Peyer's patch (tissue), 4 donors: ENCODE results near the gene KLHL40. TPM values are rescaled to one million over a fixed set of nuclear protein-coding genes. Genes with fewer than 3 reads are reported as not detected.

ENCODE experiments used
- DNase-seq, 3 donors: peaks; one replicate each; pipeline ENCODE4 v3.0.0-alpha.2; 2017 to 2019
- H3K27ac ChIP-seq, 4 donors: fragments of 200-600 bp; sonication (generic); one replicate each; pipeline ENCODE4 v1.5.1; 2016 to 2019
- H3K27me3 ChIP-seq, 2 donors: fragments of 200-600 bp; sonication (generic); one replicate each; pipeline ENCODE4 v1.5.1; 2019
- H3K36me3 ChIP-seq, 3 donors: fragments of 200-600 bp; sonication (generic); one replicate each; pipeline ENCODE4 v1.5.1; 2016 to 2019
- H3K4me1 ChIP-seq, 4 donors: fragments of 200-600 bp; sonication (generic); one replicate each; pipeline ENCODE4 v1.5.1; 2016 to 2019
- H3K4me3 ChIP-seq, 4 donors: fragments of 200-600 bp; sonication (generic); 1 replicate in 3 of 4; 2 replicates in 1 of 4; pipeline ENCODE4 v1.5.1; 2016 to 2019; ENCODE audit warnings: mild to moderate bottlenecking in 1 of 4
- H3K9me3 ChIP-seq, 4 donors: fragments of 200-600 bp; sonication (generic); one replicate each; pipeline ENCODE4 v1.5.1; 2016 to 2019; ENCODE audit warnings: mild to moderate bottlenecking in 1 of 4
- POLR2A ChIP-seq, 2 donors: fragments of 450-650 bp; IDR thresholded peaks; one replicate each; pipeline ENCODE4 v1.5.1; 2017; ENCODE audit warnings: antibody characterized with exemption in 2 of 2, mild to moderate bottlenecking in 2 of 2, moderate library complexity in 2 of 2
- total RNA-seq, 4 donors: library from RNA; depleted of rRNA; stranded (reverse); fragments of >200 nt; gene quantifications; one replicate each; pipeline ENCODE4 v1.1.0, GENCODE V29; 2016
- TF ChIP-seq, protein P1 (sequence below), 6 experiments: fragments of 450-650 bp in 4 of 6; fragments of 200-600 bp in 2 of 6; sonication (generic) in 1 of 6; IDR thresholded peaks; one replicate each; pipeline ENCODE4 v1.5.1; 2017 to 2019; ENCODE audit warnings: antibody characterized with exemption in 6 of 6, mild to moderate bottlenecking in 3 of 6, moderate library complexity in 1 of 6

The KLHL40 gene
- total RNA-seq, 4 donors from 2014 or later: not detected

DNA sequence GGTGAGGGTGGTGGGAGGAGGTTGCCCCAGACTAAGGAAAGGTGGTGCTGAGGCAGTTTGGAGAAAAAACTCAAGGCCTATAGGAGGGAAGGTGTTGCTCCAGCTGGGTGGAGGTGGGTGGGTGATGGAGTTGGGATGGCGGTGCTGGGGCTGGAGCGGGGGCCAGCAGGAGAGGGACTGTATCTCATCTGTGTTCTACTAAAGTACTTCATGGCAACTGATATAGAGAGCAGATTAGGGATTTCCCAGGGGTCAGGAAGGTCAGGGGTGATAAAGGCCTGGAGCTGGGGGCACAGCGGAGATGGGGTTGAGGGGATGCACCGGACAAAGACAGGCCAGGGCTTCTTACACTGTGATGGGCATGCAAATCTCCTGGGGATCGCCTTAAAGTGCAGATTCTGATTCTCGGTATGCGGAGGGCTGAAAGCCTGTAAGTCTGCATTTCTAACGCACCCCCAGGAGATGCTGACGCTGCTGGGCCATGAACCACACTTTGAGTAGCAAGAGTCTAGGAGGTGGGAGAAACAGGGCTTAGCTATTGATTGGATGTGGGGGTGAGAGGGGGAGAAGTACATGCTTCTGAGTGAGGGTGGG is 4.2 kb downstream of the KLHL40 start:
- Histone ChIP-seq H3K4me1 (peaks cover 0 to 5% (median 0%) of the 10 kb centered on the region in 4 donors), H3K27me3 (no peaks in the 10 kb centered on the region), H3K27ac (no peak overlapping the region), H3K9me3 (no peaks in the 10 kb centered on the region), H3K36me3 (no peaks in the 10 kb centered on the region), H3K4me3 (no peak overlapping the region)
- TF ChIP-seq, protein P1, sequence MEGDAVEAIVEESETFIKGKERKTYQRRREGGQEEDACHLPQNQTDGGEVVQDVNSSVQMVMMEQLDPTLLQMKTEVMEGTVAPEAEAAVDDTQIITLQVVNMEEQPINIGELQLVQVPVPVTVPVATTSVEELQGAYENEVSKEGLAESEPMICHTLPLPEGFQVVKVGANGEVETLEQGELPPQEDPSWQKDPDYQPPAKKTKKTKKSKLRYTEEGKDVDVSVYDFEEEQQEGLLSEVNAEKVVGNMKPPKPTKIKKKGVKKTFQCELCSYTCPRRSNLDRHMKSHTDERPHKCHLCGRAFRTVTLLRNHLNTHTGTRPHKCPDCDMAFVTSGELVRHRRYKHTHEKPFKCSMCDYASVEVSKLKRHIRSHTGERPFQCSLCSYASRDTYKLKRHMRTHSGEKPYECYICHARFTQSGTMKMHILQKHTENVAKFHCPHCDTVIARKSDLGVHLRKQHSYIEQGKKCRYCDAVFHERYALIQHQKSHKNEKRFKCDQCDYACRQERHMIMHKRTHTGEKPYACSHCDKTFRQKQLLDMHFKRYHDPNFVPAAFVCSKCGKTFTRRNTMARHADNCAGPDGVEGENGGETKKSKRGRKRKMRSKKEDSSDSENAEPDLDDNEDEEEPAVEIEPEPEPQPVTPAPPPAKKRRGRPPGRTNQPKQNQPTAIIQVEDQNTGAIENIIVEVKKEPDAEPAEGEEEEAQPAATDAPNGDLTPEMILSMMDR (IDR thresholded peaks at IDR 0.05): no peak
- no peak for TF ChIP-seq POLR2A (IDR thresholded peaks at IDR 0.05)
- DNase-seq: no peak

DNA sequence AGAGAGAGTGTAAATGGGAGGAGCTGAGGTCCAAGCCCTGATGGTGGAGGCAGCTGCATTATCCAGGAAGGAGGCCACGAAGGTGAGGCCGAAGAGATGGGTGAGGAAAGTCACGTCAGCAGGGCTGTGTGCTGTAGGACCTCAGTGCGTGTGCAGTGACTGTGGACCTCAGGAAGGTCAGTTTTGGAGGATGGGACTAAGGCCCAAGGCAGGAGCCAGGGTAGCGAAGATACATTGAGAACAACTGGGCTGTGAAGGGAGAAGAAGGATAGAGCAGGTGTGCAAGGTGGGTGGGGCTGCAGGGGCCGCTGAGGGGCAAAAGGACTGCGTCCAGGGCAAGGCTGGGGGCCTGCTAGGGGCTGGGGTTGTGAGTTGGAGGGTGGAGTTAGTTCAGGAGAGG is 4.9 kb downstream of the KLHL40 start:
- Histone ChIP-seq H3K27ac (no peak overlapping the region), H3K4me1 (no peaks in the 10 kb centered on the region), H3K9me3 (no peaks in the 10 kb centered on the region), H3K4me3 (no peak overlapping the region), H3K27me3 (no peaks in the 10 kb centered on the region), H3K36me3 (no peaks in the 10 kb centered on the region)
- DNase-seq: no peak
- TF ChIP-seq POLR2A (IDR thresholded peaks at IDR 0.05): no peak
- TF ChIP-seq, protein P1 (IDR thresholded peaks at IDR 0.05): no peak

DNA sequence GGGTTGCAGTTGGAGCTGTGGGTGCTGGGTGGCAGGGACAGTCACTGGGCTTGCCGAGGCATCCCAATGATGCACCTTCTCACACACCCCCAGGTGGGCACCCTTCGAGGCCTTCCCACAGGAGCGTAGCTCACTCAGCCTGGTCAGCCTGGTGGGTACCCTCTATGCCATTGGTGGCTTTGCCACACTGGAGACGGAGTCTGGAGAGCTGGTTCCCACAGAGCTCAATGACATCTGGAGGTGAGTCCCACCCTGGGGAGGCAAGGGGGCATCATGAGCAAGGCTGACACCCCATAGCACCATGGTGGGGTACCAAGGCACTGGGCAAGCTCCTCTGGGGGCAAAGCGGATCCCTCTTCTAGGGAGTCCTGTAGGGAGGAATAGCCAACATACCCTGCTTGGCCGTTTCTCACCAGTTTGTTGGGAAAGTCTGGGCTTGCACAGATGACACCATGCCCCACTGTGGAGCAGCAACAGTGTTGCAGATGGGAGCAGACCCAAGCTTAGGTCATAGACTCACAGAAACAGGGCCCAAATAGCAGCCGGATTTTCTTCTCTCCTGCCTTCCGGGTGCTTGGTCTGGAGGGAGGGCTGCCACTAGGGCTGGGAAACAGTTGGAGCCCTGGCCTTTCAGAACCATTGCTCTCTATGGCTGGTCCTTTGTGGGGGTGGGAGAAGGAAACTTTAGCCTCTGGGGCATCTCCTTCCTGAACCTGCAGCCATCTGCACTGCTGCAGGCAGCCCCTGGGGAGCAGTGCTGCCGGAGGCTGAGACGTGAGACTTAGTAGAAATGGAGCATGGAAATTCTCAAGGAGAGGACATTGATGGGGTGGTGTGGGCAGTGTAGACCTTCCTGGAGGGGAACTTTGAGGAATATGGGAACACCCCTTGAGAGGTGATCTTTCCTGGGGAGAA is 5.7 kb downstream of the KLHL40 start:
- Histone ChIP-seq H3K27me3 (no peaks in the 10 kb centered on the region), H3K36me3 (no peaks in the 10 kb centered on the region), H3K27ac (no peak overlapping the region), H3K9me3 (no peaks in the 10 kb centered on the region), H3K4me3 (no peak overlapping the region), H3K4me1 (no peaks in the 10 kb centered on the region)
- no peak for DNase-seq
- no peak for TF ChIP-seq POLR2A (IDR thresholded peaks at IDR 0.05)
- TF ChIP-seq, protein P1 (IDR thresholded peaks at IDR 0.05): no peak

DNA sequence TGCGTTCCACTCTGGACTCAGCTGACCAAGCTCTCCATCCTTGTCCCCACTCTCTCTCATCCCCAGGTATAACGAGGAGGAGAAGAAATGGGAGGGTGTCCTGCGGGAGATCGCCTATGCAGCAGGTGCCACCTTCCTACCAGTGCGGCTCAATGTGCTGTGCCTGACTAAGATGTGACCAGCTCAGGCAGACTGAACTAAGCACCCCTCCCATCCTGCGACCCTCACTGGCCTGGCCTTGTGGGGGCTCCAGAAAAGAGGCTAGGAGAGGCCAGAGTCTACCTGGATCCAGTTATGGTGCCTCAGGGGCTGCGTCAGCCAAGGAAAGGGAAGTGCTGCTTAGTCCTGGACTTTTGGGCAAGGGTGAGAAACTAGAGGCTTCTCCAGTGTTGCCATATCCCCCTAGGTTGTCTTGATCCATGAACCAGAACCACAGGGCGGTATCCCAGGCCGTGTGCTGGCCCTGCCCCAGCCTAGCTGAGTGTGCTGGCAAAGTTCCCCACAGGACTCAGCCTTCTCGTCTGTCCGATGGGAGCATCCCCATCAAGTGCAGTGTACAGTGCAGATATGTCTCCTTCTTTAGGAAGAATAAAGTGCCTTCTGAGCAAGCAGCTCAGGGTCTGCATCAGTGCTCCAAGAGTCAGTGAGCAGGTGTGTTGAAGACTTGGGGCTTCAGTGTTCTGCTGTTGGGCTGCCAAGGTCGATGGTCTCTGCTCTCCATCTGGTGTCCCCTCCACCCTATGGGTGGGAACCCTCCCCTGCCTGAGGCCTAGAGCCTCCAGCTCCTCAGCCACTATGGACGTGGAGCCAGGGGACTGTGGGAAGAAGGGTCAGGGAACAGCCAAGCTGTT is 6.7 kb downstream of the KLHL40 start:
- Histone ChIP-seq H3K9me3 (no peaks in the 10 kb centered on the region), H3K4me3 (no peak overlapping the region), H3K27me3 (no peaks in the 10 kb centered on the region), H3K4me1 (no peaks in the 10 kb centered on the region), H3K27ac (no peak overlapping the region), H3K36me3 (no peaks in the 10 kb centered on the region)
- TF ChIP-seq, protein P1 (IDR thresholded peaks at IDR 0.05): no peak
- no peak for TF ChIP-seq POLR2A (IDR thresholded peaks at IDR 0.05)
- no peak for DNase-seq

DNA sequence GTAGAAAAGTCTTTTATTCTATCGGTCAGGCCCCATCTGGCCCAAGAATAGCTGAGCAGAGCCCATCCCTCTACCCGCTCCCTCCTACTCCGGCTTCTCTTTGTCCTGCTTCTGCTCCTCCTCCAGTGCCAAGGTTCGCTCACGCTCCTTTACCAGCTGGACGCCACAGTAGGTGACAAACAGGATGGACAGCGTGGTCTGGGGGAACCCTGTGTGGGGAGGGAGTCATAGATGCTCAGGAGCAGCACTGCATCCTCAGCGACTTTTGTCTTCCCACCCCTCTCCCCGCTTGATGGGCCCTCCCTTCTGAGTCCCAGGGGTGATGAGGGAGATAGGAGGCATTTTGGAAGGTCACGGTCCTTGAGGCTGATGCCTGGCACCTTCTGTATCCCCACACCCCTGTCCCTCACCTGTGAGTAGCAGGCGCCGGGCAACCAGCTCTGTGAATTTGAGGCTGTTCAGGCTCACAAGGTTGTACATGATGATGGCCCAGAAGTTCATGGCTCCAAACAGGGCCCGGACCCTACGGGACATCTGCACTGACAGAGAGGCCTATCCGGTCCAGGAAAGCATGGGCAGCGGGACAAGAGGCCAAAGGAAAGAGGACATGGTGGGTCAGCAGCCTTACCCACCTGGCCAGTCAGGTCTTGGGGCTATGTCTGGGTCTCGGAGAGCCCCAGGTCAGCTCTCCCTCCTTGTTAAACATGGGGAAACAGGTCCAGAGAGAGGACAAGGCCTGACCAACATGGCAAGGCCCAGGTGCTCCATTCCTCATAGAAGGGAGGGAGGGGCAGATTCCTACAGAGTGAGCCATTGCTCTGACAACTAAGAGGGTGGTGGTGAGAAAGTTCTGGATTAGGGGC is 7.6 kb downstream of the KLHL40 start:
- no peak for TF ChIP-seq POLR2A (IDR thresholded peaks at IDR 0.05)
- TF ChIP-seq, protein P1 (IDR thresholded peaks at IDR 0.05): no peak
- no peaks in the 10 kb centered on the region for H3K27me3 ChIP-seq
- H3K27ac ChIP-seq: no peak overlapping the region
- no peaks in the 10 kb centered on the region for H3K9me3 ChIP-seq
- H3K4me1 ChIP-seq: no peaks in the 10 kb centered on the region
- DNase-seq: no peak
- no peak overlapping the region for H3K4me3 ChIP-seq
- H3K36me3 ChIP-seq: no peaks in the 10 kb centered on the region
